ENCODE results near the gene ST6GALNAC4.

Gene ST6GALNAC4

GRCh38 chr9:127910613-127911205 lies 6.1 kb downstream of the ST6GALNAC4 start:
- DNase-seq: no peak

DNA sequence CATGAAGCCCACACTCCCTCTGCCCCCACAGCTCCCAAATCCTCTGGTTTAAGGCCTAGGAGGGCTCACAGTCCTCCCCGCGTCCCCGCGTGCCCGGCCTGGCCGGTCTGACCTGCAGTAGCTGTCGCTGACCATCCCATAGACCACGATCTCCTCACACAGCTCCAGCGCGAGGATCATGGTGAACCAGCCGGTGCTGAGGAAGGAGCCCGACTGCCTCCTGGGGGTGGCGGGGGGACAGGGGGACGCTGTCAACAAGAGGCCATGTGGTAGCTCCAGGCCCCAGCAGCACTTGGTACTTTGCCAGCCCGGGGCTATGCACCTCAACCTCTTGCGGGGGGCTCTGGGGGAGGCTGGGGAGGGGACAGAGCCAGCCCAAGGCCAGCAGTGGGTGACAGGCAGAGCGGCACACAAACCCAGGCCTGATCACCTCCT lies 7.0 kb downstream of the ST6GALNAC4 start:
- no peak for DNase-seq

DNA sequence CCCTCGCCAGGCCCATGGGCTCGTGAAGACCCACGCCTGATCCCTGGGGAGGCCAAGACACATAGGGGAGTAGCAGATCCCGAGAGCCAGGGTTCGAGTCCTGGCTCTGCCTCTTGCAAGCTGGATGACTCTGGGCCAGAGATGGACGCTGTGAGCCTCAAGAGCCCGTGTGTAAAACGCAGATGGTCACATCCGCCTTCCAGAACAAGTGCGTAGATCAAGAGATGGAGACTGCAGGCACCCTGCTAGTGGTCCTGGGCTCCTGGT lies 8.2 kb downstream of the ST6GALNAC4 start:
- no peak for DNase-seq

DNA sequence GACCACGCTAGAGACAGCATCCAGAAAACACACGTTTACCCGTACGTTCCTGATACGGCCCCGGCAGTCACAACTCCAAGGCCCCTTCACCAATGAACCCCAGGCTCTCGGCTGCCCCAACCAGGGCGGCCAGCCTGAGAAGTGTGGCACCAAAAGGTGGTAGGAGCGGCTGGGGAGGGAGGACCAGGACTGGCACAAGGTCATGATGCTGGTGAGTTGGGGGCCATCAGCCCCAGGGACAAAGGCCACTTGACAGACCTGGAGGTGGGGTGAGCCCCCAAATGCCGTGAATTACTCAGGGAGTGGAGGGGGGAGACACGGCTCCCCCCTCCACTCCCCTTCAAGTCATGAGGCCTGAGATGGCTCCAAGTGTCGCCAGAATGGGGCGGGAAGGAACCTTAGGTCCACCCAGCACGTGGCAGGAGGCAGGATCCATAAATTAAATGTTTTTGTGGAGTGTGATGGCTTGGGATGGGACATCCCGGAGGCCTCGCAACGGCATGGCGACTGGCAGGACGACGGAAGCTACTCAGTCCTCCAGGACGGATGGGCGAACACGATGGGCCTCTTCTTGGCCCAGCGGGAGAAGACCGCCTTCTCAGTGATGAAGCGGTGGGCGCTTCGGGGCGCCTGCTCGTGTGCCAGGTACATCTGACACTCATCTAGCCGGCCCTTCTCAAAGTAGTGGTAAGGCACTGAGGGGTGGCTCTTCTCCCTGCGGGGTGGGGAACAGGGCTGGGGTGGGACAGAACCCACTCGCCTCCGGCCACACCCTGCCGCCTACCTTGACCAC lies 8.8 kb downstream of the ST6GALNAC4 start:
- no peak for DNase-seq

DNA sequence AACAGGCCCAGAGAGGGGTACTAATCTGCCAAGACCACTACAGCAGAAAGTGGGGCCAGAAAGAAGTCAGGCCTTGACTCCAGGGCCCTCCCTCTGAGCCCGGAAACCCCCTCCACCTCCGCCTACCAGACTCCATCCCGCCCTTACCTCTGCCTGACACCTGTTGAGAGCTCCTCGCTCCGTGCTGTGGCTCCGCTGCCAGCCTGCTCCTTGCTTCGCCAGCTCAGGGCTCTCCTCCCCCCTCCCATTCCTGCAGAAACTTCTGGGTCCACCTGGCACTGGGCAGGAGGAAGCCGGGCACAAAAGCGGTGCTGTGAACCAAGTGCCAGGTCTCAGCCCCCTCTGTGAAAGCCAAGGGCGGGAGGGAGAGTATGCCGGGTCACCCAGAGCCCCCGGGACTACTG lies 11.1 kb downstream of the ST6GALNAC4 start:
- peak; percentile 61 for DNase-seq

- peak; percentile 59 for DNase-seq
Measured at GRCh38 chr9:127905004-127905728, 11.7 kb downstream of the ST6GALNAC4 start.

- DNase-seq: no peak
Measured at GRCh38 chr9:127904561-127905003, 12.3 kb downstream of the ST6GALNAC4 start.

GRCh38 chr9:127903557-127904475 lies 13.0 kb downstream of the ST6GALNAC4 start:
- DNase-seq: peak; percentile 90

GRCh38 chr9:127899128-127899943 lies 17.5 kb downstream of the ST6GALNAC4 start, which contains the start of gene ST6GALNAC6:
TSS of gene ST6GALNAC6 (minus strand) at chr9:127899603. CDS start at chr9:127897981, 1,622 bp downstream.
- DNase-seq: peak; percentile 81

- no peak for DNase-seq
Measured at GRCh38 chr9:127898433-127899127, 18.3 kb downstream of the ST6GALNAC4 start.

DNA sequence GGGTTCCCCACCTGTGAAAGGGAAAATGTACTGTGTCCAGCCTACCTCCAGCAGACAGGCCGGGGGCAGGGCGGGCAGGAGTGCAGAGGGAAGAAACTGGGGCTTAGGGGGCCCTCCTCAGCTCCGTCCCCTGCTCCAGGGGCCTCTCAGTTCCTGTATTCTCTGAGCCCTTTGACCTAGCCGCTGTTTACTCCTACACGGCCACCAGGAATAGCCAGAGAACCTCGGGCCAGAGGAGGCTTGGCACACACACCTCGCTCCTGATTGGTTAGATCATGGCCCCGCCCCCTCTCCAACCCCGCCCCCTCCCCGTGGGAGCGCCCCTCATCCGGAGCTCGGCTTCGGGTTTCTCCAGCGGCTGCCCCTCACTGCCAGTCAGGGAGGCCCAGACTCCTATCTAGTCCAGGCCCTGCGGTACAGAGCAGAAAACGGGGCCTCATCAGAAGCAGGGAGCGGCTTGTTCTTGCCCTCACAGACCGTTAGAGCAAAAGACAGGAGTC lies 19.6 kb downstream of the ST6GALNAC4 start:
- no peak for DNase-seq

- DNase-seq: no peak
Measured at GRCh38 chr9:127896395-127897192, 20.2 kb downstream of the ST6GALNAC4 start.

GRCh38 chr9:127895811-127896210 lies 21.0 kb downstream of the ST6GALNAC4 start:
- no peak for DNase-seq

DNA sequence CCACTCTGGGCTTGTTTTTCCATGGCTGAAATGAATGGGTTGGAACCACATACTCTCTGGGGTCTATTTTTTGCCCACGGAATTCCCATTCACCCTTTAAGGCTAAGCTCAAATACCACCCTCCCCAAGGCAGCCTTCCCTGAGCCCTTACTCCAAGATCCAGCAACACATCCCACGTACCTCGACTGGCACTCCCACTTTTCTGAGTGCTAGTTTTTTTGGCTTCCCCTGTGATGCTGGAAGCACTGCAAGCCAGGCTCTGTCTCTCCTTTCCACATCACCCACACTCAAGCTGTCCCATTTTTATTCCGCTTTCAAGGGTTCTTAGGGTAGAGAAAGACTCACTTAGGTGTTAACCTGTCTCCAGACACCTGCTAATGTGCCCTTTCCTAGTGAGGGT lies 23.4 kb downstream of the ST6GALNAC4 start:
- DNase-seq: no peak

DNA sequence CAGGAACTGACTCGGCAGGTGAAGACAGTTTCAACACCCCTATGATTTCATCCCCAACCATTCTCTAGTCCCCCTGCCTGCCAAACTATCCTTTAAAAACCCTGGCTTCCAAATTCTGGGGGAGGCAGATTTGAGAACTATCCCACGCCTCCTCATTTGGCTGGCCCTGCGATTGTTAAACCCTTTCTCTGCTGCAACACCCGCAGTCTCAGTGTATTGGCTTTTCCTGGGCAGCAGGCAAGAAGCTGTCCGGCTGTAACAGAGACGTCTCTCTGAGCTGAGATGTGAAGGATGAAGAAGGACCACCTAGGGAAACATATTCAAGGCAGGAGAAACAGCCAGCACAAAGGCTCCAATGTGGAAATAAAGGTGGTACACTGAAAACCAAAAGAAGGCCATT lies 24.0 kb downstream of the ST6GALNAC4 start:
- no peak for DNase-seq

- DNase-seq: no peak
Measured at GRCh38 chr9:127890053-127890452, 26.8 kb downstream of the ST6GALNAC4 start.

DNA sequence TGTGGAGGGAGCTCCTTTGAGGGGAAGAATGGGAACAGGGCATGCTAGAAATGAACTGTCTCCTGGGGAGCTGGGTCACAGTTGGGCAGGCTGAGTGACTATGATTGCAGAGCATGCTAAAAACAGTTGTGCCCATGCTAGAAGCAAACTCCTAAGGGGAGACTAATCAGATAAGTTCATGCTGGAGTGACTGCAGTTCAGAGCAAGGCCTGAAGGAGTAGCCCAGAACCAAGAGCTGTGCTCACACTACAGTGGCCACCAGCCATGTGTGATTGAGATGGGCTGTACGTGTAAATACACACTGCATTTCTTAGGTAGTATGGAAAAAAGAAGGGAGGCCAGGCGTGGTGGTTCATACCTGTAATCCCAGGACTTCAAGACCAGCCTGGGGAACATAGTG lies 29.0 kb downstream of the ST6GALNAC4 start:
- no peak for DNase-seq

GRCh38 chr9:127886401-127886972 lies 30.4 kb downstream of the ST6GALNAC4 start:
- DNase-seq: no peak

DNA sequence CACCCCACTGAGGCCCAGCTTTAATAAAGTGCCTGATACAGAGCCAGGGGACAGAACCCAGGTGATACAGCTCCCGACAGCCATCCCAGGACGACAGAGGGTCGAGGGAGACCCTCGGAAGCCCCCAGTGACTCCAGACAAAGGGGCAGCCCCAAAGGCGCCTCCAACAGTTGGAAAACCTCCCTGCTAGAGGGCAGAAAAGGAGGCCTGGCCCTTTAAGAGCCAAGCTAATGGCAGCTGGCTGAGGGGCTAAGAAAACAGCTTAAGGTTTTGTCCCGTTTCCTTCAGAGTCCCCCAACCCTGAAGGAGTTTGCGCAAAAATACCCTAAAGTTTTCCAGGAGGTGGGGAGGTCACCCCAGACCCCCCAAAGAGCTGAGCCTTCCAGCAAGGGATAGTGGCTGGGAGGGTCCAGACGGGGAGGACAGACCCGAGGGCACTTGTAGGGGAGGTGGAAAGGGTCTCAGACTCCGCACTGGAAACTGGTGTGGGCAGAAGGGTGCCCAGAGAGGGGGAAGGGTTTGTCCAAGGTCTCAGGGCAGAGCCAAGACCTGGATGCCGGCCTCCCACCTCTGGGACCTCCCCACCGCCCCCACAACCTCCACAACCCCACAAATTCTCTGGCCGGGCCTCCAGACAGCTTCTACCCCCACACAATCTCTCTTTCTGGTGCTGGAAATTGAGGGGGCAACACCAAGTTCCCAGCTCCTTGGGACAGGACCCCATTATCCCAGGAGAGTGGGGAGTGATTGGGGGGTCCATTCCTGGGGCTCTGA lies 31.1 kb downstream of the ST6GALNAC4 start:
- no peak for DNase-seq
